Central memory CD8-positive, alpha-beta T cell (primary cell): Measurements from ENCODE around the gene IFI27L1.
A peak's percentile ranks its signal among the peaks of the same experiment; 100 is the strongest.

ENCODE experiments used
- ATAC-seq: fragments of 150-1000 bp; cut with Tn5 transposase; replicated peaks from 2 replicates; pipeline ENCODE4 v1.10.0; 2022; ENCODE audit warnings: mild to moderate bottlenecking, moderate FRiP score, moderate number of reproducible peaks; ENCODE audit not compliant: poor library complexity, severe bottlenecking; ENCODE audit errors: extremely low read depth
- DNase-seq, 2 donors: peaks; one replicate each; pipeline ENCODE4 v3.0.0; 2021; ENCODE audit warnings: low spot score in 2 of 2
- H3K27ac Mint-ChIP-seq: one replicate; pipeline ENCODE4 v1.8.0; 2022; ENCODE audit warnings: low read depth, mild to moderate bottlenecking, moderate library complexity, mixed read lengths
- H3K27me3 Mint-ChIP-seq: one replicate; pipeline ENCODE4 v1.8.0; 2022; ENCODE audit warnings: mixed read lengths
- H3K36me3 Mint-ChIP-seq: one replicate; pipeline ENCODE4 v1.8.0; 2022; ENCODE audit warnings: mild to moderate bottlenecking, moderate library complexity, mixed read lengths; ENCODE audit not compliant: insufficient read depth
- H3K4me1 Mint-ChIP-seq: one replicate; pipeline ENCODE4 v1.8.0; 2022; ENCODE audit warnings: mixed read lengths
- H3K4me3 Mint-ChIP-seq: one replicate; pipeline ENCODE4 v1.8.0; 2022; ENCODE audit warnings: mild to moderate bottlenecking, moderate library complexity, mixed read lengths
- H3K9me3 Mint-ChIP-seq: one replicate; pipeline ENCODE4 v1.8.0; 2022; ENCODE audit warnings: mixed read lengths

IFI27L1 gene

DNA sequence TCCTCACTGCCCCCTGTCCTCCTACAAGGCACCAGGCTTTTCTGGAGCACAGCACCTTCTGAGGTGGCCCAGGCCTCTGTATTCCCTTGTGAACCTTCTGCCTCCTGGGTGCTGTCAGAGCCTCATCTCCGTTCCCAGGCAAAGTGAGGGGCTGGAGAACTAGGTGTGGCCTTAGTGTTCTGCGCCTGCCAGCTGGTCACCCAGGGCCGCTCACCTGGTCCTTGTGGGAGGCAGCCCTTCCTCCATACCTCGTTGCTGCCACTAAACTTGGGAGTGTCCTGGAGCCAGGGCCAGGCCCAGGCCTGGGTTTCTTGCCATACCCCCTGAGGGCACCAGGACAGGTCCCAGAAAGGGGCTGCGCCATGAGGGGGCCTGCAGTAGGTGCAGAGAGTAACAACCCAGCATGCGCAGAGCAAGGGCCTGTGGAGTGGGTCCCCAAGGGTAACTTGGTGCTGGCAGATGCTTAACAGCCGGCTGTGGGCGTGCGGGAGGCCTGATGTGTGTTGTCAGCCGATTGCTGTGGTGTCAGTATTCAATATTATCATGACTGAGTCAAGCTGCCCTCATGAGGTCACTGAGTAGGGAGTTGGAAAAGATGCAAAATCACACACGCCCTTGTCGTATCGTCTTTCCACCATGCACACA lies 37.9 kb upstream of the IFI27L1 start:
- Mint-ChIP-seq H3K4me1 (peaks cover 7% of the 10 kb centered on the region), H3K27ac (no peak overlapping the region), H3K36me3 (peaks cover 51% of the 10 kb centered on the region), H3K4me3 (no peak overlapping the region), H3K27me3 (no peaks in the 10 kb centered on the region), H3K9me3 (no peaks in the 10 kb centered on the region)
- DNase-seq (no peak), ATAC-seq (no peak)

DNA sequence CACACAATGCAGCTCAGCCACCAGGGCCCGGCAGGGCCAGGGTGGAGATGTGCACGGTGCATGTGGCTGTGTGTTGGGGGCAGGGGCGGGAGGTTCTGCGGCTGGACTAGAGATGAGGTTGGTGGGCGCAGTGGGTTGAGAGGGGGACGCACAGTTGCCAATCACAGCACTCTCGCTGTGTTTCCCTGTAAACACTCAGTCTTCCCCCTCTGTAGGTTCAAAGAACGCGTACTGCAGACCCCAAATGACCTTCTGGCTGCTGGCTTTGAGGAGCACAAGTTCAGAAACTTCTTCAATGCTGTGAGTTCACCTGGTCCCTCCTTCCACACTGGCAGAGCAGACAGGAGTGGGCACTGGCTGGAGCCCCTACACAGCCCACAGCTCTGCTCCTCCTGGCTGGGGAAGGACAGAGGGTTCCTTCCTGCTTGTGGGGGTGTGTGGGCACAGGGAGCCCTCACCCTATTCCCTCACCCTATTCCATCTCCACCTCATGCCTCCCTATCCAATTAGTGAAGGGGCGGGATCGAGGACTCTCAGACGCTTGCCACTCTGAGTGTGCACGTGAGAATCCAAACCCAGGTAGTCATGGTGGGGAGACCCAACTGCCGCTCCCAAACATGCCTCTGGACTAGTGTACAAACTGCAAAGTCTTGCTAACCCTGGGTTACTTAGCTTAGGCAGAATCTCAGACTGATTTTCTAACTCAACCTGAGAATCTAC lies 37.2 kb upstream of the IFI27L1 start:
- Mint-ChIP-seq H3K27ac (no peak overlapping the region), H3K9me3 (no peaks in the 10 kb centered on the region), H3K4me3 (no peak overlapping the region), H3K27me3 (no peaks in the 10 kb centered on the region), H3K4me1 (peaks cover 7% of the 10 kb centered on the region), H3K36me3 (peaks cover 57% of the 10 kb centered on the region)
- ATAC-seq (no peak), DNase-seq (no peak)

DNA sequence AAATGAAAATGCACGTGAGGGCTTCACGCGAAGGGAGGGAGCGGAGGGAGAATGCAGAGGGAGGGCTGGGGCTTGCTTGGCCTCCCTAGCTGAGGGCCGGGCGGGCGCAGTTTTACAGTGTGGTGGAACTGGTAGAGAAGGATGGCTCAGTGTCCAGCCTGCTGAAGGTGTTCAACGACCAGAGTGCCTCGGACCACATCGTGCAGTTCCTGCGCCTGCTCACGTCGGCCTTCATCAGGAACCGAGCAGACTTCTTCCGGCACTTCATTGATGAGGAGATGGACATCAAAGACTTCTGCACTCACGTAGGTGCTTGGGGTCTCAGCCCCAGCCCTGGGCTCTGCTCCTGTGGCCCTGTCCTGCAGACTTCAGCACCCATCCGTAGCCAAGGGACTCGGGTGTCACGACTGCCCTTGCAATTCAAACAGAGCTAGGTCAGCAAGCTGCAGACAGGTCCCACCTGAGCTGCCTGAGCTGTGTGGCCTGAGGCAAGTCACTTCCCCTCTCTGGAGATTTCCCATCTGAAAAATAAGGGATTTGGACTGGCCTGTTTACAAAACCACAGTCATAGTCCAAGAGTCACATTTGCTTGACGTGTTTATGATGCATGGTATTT lies 36.5 kb upstream of the IFI27L1 start:
- Mint-ChIP-seq H3K36me3 (peaks cover 62% of the 10 kb centered on the region), H3K4me1 (peaks cover 7% of the 10 kb centered on the region), H3K4me3 (no peak overlapping the region), H3K27me3 (no peaks in the 10 kb centered on the region), H3K9me3 (no peaks in the 10 kb centered on the region), H3K27ac (peak overlapping the region; percentile 15)
- no peak for DNase-seq
- no peak for ATAC-seq

DNA sequence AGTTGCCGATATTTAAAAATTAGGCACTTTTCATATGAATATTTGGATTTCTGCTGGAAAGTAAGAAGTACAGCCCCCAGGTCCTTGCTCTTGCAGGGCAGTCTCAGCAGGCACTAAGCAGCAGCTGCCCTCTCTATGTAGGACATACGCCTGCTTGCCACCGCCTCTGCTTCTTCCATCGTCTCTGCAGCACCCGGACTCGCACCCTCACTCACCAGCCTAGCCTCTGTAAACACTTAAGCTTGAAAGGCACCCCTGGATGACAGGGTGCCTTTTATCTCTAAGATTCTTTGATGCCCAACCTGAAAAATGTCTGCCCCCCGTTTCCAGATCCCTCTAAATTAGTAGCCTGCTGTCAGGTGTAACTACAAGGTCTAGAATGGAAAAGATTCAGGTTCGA lies 36.0 kb upstream of the IFI27L1 start:
- no peak for ATAC-seq
- peak overlapping the region; percentile 15 for H3K27ac Mint-ChIP-seq
- no peak overlapping the region for H3K4me3 Mint-ChIP-seq
- H3K27me3 Mint-ChIP-seq: no peaks in the 10 kb centered on the region
- no peaks in the 10 kb centered on the region for H3K9me3 Mint-ChIP-seq
- H3K4me1 Mint-ChIP-seq: peaks cover 7% of the 10 kb centered on the region
- no peak for DNase-seq
- peaks cover 67% of the 10 kb centered on the region for H3K36me3 Mint-ChIP-seq

DNA sequence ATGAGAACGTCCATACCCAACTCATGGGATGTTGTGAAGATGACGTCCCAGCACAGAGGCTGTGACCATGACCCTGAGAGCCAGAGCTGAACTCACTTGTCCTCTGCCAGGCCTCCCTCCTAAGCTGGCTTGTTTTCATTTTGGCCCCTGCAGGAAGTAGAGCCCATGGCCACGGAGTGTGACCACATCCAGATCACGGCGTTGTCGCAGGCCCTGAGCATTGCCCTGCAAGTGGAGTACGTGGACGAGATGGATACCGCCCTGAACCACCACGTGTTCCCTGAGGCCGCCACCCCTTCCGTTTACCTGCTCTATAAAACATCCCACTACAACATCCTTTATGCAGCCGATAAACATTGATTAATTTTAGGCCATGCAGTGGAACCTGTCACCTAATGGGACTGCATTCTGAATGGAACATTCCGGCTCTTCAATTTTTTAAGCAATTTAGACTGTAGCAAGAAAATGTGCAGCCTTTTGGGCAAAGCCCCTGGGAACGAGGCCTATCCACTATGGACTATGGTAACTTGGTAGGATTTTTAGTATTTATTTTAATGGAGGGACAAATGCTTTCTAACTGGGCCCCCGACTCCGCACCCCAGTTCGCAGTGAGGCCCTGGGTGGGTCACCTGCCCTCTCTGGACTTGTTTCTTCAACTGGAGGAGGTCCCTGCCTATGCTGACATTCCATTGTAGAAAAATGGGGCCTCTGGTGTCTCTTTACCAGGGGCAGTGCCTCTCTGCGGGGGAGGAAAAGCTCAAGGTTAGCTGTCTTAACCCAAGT lies 35.4 kb upstream of the IFI27L1 start:
- DNase-seq (no peak), ATAC-seq (no peak)
- Mint-ChIP-seq H3K9me3 (no peaks in the 10 kb centered on the region), H3K36me3 (peaks cover 72% of the 10 kb centered on the region), H3K4me1 (peaks cover 9% of the 10 kb centered on the region), H3K4me3 (no peak overlapping the region), H3K27ac (peak overlapping the region; percentile 15), H3K27me3 (no peaks in the 10 kb centered on the region)

DNA sequence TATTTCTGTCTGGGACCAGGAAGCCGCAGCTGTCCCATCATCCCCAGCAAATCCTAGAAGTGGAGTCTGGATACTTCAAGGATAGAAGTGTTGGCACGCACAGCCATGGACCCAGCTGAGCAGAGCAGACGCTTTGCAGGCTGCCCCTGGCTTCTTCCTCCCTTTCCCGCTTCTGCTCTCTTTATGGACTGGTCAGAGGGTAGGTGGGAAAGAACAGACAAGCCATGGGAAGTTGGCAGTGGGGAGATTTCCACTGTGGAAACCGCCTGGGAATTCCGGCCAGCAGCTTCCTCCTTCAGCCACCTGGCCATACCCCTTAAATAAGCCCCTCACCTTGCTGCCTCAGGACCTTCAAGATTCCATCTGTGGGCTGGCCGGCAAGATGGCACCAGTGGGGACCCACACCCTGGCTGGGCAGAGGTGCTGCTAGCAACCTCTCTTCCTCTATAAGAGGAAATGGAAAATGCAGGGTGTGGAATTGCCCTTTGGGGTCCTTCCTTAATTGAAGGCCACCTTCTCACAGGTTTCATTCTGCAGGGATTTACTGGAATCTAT lies 34.3 kb upstream of the IFI27L1 start:
- Mint-ChIP-seq H3K27ac (no peak overlapping the region), H3K4me3 (no peak overlapping the region), H3K9me3 (no peaks in the 10 kb centered on the region), H3K36me3 (peaks cover 75% of the 10 kb centered on the region), H3K4me1 (peaks cover 18% of the 10 kb centered on the region), H3K27me3 (no peaks in the 10 kb centered on the region)
- ATAC-seq: no peak
- no peak for DNase-seq

DNA sequence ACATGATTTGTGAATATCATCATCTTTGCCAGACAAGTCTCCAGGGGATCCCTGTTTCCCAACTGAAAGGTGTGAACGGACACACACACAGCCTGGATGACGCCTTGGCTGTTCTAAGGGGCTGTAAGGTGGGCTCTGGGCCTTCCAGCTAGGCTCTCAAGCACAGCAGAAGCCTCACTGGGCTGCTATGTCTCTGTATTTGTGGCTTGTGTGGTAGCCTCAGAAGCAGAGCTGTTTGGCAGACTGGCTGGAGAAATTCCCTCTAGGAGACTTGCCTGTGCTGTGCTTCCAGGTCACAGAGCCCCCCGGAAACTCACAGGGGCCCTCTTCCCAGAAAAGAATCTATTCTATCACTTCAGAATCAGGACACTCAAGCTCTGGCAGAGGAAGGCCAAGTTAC lies 33.5 kb upstream of the IFI27L1 start:
- no peaks in the 10 kb centered on the region for H3K27me3 Mint-ChIP-seq
- DNase-seq: no peak
- ATAC-seq: no peak
- H3K4me3 Mint-ChIP-seq: no peak overlapping the region
- no peaks in the 10 kb centered on the region for H3K9me3 Mint-ChIP-seq
- peaks cover 81% of the 10 kb centered on the region for H3K36me3 Mint-ChIP-seq
- H3K27ac Mint-ChIP-seq: no peak overlapping the region
- H3K4me1 Mint-ChIP-seq: peaks cover 18% of the 10 kb centered on the region

DNA sequence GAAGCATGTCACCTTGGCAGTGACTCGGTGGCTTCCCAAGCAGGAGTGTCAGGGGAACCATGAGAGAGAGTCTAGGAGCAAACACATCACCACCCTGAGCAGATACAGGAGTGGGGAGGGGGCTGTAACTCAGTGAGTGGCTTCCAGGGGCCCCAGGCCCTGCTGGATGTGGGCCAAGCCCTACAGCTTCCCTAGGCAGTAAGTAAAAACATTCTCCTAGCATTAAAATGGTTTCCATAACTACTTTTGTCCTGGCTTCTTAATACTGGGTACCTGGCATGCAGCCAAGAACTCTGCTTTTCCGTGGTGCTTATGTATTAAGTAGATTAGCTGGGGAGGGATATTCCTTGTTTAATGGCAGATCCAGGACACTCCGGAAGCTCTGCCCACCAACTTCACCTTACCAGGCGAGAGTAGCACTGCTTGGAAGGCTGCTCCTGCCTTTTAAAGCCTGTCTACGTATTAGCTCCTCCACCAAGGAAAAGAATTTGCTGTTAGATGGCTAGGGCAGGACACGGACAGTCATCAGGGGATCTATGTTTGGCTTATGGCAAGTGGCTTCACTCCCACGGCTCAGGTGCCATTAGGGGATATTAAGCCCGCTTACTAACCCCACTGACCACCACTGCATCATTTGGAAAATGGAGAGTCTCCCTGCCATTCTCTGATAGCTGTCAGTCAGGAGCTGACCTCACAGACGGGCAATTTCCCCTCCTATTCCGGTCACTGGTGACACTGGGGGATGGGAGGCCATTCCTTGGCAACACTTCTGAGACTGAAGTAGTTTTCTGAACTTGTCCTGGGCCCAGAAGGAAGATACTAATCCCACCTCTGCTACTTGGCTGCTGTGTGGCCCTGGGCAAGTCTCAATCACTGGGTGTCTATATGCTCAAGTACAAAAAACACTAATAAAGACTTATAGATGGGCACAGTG lies 32.2 kb upstream of the IFI27L1 start:
- Mint-ChIP-seq H3K9me3 (no peaks in the 10 kb centered on the region), H3K27ac (no peak overlapping the region), H3K27me3 (no peaks in the 10 kb centered on the region), H3K36me3 (peaks cover 85% of the 10 kb centered on the region), H3K4me3 (no peak overlapping the region), H3K4me1 (peaks cover 19% of the 10 kb centered on the region)
- no peak for ATAC-seq
- DNase-seq: peak in 1 of 2 donors; percentile 11

DNA sequence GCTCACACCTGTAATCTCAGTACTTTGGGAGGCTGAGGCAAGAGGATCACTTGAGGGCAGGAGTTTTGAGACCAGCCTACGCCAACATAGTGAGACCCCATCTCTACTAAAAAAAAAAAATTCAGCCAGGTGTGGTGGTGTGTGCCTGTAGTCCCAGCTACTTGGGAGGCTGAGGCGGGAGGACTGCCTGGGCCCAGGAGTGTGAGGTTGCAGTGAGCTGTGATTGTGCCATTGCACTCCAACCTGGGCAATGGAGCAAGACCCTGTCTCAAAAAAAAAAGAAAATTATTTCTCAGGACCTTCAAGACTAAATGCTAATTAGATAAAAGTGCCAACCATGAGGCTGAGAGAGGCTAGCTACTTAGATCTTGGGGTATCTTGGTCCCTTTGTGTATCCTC lies 31.5 kb upstream of the IFI27L1 start:
- peak in 1 of 2 donors; percentile 9 for DNase-seq
- no peak for ATAC-seq
- Mint-ChIP-seq H3K36me3 (peaks cover 86% of the 10 kb centered on the region), H3K27me3 (no peaks in the 10 kb centered on the region), H3K4me3 (no peak overlapping the region), H3K27ac (peak overlapping the region; percentile 69), H3K4me1 (peaks cover 25% of the 10 kb centered on the region), H3K9me3 (no peaks in the 10 kb centered on the region)

DNA sequence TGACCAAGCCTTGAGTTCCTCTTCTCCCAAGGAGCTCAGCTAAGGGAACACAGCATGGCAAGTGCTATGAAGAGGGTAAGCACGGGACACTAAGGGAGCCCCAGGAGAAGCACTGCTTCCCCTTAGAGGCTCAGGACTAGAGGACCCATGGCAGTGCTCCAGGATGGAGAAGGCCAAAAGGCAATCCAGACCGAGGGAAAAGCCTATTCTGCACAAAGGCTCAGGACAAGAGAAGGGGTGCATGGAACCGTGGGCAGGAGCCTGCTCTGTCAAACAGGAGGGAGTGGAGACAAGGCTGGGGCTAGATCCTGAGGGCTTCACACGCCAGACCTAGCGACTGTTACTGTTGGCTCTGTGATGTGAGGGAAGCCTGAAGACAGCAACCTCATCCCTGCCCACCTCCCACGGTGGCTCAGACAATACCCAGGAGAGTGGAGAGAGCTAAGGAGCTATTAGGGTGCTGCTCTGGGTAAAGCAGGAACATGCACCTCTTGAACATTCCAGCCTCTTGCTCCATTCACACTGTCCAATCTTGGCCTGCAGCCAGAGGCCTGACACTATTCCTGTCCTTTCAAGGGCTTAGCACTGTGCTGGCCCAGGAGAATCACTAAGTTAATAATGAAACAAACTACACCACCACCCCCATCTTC lies 30.8 kb upstream of the IFI27L1 start:
- peak overlapping the region; percentile 69 for H3K27ac Mint-ChIP-seq
- no peaks in the 10 kb centered on the region for H3K27me3 Mint-ChIP-seq
- no peak for ATAC-seq
- H3K4me1 Mint-ChIP-seq: peaks cover 29% of the 10 kb centered on the region
- peak in 1 of 2 donors; percentile 10 for DNase-seq
- H3K36me3 Mint-ChIP-seq: peaks cover 86% of the 10 kb centered on the region
- H3K4me3 Mint-ChIP-seq: no peak overlapping the region
- no peaks in the 10 kb centered on the region for H3K9me3 Mint-ChIP-seq

DNA sequence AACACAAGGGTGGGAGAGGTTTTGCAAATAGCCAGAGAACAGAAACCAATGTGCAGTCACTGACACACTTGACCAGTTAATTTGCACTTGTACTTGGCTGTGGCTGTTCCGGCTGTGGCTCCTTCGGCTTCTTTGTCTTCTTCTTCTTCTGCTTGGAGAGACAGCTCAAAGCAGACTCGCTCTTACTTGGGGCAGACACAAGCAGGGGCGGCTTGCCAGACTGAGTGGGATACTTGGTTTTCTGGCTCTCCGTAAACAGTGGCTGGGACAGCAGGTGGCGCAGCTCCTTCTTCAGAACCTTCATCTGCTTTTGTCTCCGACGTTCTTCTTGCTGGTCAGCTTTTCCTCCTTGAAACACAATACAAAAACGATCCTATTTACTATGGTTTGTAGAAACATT lies 30.0 kb upstream of the IFI27L1 start:
- Mint-ChIP-seq H3K9me3 (no peaks in the 10 kb centered on the region), H3K27ac (peak overlapping the region; percentile 19), H3K27me3 (no peaks in the 10 kb centered on the region), H3K4me3 (no peak overlapping the region), H3K4me1 (peaks cover 31% of the 10 kb centered on the region), H3K36me3 (peaks cover 88% of the 10 kb centered on the region)
- ATAC-seq (no peak), DNase-seq (peak in 1 of 2 donors; percentile 2)
